HUES6 (cell line): Measurements from ENCODE around the gene TRA2B.
A peak's percentile ranks its signal among the peaks of the same experiment; 100 is the strongest.

Experiments
- H3K27ac ChIP-seq: 2 replicates; pipeline ENCODE4 v1.7.0; 2013; ENCODE audit warnings: low read depth, mild to moderate bottlenecking, low read length, inconsistent platforms
- H3K27me3 ChIP-seq: 2 replicates; pipeline ENCODE4 v1.6.1; 2013; ENCODE audit warnings: low read length; ENCODE audit not compliant: control insufficient read depth, insufficient read depth
- H3K36me3 ChIP-seq: 2 replicates; pipeline ENCODE4 v1.6.1; 2013; ENCODE audit warnings: low read length; ENCODE audit not compliant: control insufficient read depth, insufficient read depth
- H3K4me1 ChIP-seq: 2 replicates; pipeline ENCODE4 v1.6.1; 2013; ENCODE audit warnings: low read length; ENCODE audit not compliant: control insufficient read depth, insufficient read depth
- H3K4me3 ChIP-seq: 2 replicates; pipeline ENCODE4 v1.5.1; 2013; ENCODE audit warnings: low read depth, low read length
- H3K9ac ChIP-seq: one replicate; pipeline ENCODE4 v1.6.1; 2013; ENCODE audit warnings: mild to moderate bottlenecking, low read length
- H3K9me3 ChIP-seq: 2 replicates; pipeline ENCODE4 v1.6.1; 2013; ENCODE audit warnings: low read depth, low read length; ENCODE audit not compliant: control insufficient read depth, insufficient read depth

The TRA2B gene

DNA sequence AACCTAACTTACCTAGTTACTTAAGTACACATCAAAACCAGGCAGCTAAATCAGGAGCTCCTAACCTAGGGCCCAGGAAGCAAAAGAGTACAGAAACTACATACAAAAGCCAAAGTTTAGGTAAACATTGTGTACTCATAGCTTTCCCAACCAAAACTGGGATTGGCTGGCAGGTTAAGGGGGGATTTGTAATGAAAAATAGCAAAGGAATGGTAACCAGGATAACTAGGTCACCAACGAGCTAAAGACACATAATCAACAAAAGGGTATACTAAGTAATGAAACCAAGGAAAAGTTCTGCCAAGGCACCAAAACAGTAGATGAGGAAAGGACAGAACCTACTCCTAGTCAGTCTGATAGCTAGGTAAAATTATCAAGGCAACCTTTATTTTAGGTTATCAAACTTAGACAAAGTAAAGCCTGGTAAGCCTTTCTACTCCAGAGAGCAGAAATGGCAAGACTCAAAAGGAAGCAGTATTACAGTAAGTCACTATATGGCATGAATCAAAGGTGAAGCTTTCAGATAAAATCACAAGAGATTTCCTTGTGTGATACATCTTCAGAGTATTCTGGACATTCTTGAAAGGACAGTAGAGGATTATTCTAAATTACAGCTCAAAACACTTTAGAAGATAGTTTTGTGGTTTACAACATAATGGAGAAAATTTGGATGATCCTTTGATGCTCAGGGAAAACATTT is 10.2 kb downstream of the TRA2B start:
- no peaks in the 10 kb centered on the region for H3K27me3 ChIP-seq
- no peak overlapping the region for H3K9ac ChIP-seq
- peak overlapping the region; percentile 100; the same call in 1 of the 2 replicates for H3K4me3 ChIP-seq
- H3K4me1 ChIP-seq: peaks cover 57% of the 10 kb centered on the region
- no peak overlapping the region for H3K27ac ChIP-seq
- peaks cover 96% of the 10 kb centered on the region for H3K36me3 ChIP-seq
- H3K9me3 ChIP-seq: no peaks in the 10 kb centered on the region

DNA sequence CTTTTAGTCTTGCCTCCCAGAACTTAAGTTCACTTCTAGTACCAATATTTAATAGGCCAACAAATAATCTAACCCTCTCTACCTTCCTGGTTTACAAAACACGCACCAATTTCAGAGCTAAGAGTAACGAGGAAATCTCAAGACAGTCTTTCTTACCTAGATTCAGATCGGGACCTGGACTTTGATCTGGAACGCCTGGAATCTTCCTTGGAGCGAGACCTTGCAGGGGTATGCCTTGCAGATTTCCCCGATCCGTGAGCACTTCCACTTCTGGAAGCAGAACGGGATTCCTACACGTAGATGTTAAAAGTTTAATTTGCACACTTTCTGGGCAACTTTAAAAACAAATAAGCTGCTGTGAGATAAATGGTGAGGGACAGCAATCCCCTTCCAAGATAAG is 11.4 kb downstream of the TRA2B start:
- H3K36me3 ChIP-seq: peaks cover 99% of the 10 kb centered on the region
- H3K4me1 ChIP-seq: peaks cover 47% of the 10 kb centered on the region
- H3K27me3 ChIP-seq: no peaks in the 10 kb centered on the region
- no peak overlapping the region for H3K27ac ChIP-seq
- no peaks in the 10 kb centered on the region for H3K9me3 ChIP-seq
- H3K9ac ChIP-seq: no peak overlapping the region
- no peak overlapping the region for H3K4me3 ChIP-seq

DNA sequence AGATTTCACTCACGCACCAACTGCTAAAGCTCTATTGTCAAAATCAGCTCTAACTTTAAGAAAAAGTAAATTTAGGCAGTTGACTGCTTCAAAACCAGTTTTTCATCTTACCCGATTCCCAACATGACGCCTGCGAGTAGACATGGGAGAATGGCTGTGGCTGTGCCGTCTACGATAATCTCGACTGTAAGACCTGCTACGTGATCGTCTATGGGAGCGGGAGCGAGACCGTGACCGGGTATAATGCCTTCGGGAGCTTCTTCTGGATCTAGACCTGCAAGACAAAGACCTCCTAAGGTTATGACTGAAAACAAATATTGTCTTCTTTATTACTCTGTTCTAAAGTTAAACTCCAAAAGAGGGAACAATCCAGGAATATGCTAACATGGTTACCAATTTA is 12.5 kb downstream of the TRA2B start:
- H3K9me3 ChIP-seq: no peaks in the 10 kb centered on the region
- H3K27ac ChIP-seq: no peak overlapping the region
- no peak overlapping the region for H3K9ac ChIP-seq
- peaks cover 99% of the 10 kb centered on the region for H3K36me3 ChIP-seq
- no peaks in the 10 kb centered on the region for H3K27me3 ChIP-seq
- H3K4me1 ChIP-seq: peaks cover 36% of the 10 kb centered on the region
- no peak overlapping the region for H3K4me3 ChIP-seq

DNA sequence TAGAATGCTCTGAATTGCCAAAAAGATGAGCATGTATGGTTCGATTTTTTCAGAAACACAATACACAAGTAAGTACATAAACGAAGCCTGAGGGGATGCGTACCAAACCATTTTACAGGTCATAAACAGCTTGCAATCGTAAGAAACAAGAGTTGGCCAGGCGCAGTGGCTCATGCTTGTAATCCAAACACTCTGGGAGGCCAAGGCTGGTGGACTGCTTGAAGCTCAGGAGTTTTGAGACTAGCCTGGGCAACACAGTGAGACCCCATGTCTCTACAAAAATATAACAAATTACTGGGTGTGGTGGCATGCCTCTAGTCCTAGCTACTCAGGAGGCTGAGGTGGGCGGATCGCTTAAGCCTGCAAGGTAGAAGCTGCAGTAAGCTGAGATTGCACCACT is 13.4 kb downstream of the TRA2B start:
- H3K27ac ChIP-seq: no peak overlapping the region
- H3K4me3 ChIP-seq: no peak overlapping the region
- H3K4me1 ChIP-seq: peaks cover 26% of the 10 kb centered on the region
- H3K9me3 ChIP-seq: no peaks in the 10 kb centered on the region
- no peaks in the 10 kb centered on the region for H3K27me3 ChIP-seq
- no peak overlapping the region for H3K9ac ChIP-seq
- H3K36me3 ChIP-seq: peaks cover 99% of the 10 kb centered on the region

DNA sequence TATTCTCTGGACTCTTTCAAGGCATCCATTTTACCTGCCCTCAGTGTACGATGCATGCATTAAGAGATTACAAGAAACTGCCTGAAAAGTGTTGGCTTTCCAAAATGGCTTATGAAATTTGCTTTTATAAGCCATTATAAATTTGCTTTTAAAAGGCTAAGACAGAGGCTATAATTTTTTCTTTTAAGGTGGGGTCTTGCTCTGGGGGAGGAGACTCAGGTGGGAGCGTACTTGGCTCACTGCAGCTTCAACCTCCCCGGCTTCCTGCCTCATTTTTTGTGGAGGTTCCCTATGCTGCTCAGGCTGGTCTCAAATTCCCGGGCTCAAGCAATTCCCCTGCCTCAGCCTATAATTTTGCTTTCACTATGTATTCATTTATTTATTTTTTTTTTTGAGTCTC is 17.6 kb downstream of the TRA2B start:
- no peak overlapping the region for H3K27ac ChIP-seq
- H3K9ac ChIP-seq: no peak overlapping the region
- no peak overlapping the region for H3K4me3 ChIP-seq
- no peaks in the 10 kb centered on the region for H3K4me1 ChIP-seq
- H3K36me3 ChIP-seq: peaks cover 100% of the 10 kb centered on the region
- no peaks in the 10 kb centered on the region for H3K27me3 ChIP-seq
- no peaks in the 10 kb centered on the region for H3K9me3 ChIP-seq

DNA sequence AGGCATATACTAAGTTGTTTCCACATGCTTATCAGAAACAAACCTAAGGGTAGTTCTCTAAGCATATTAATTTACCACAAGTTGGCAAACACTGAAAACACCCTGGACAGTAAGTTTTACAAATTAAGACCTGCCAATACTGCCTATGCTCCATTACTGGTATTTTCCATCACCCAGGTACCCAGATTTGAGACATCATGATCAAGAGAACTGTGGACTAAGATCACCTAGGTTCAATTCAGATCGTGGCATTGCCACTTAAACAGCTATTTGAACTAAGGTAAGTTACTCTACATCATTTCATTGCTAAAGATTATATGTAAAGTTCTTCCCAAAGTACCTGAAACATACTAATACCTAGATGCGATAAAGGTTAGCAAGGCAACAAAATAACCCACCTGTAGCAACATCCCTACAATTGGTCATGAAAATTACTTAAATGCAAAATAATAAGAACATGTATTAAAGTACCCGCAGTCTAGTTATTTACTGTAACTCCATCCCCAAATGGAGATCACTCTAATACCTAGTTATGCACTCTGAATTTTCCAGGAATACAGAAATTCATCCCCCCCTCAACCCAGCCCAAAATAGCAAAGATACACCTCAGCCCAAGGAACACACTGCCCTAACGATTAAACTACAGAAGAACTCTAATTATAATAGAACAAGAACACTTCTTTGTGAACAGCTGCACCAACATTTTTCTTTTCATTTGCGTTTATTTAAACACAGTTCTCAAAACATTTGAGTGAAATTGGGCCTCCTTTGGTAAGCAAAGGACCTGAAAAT is 21.6 kb downstream of the TRA2B start:
- Histone ChIP-seq H3K4me3 (no peak overlapping the region), H3K9me3 (no peaks in the 10 kb centered on the region), H3K4me1 (no peaks in the 10 kb centered on the region), H3K9ac (no peak overlapping the region), H3K27me3 (no peaks in the 10 kb centered on the region), H3K36me3 (peaks cover 83% of the 10 kb centered on the region), H3K27ac (no peak overlapping the region)

DNA sequence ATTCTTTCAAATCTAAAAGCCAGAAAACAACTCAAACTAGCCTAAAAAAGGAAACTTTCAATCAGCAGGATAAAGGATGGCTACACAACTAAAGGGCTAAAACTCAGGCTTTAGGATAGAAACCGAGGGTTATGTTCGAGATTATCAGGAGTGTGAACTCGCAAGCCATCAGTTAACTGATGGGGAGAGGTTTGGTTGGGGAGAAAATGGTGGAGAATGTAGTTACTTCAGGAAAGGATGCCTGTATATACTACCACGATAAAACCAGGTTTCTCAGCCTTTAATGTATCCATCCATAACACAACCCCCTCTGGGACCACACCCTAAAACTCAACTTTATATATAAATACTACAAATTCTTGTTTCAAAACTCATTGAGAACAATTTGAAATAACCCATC is 22.2 kb downstream of the TRA2B start:
- Histone ChIP-seq H3K4me1 (no peaks in the 10 kb centered on the region), H3K27ac (no peak overlapping the region), H3K9me3 (no peaks in the 10 kb centered on the region), H3K36me3 (peaks cover 77% of the 10 kb centered on the region), H3K4me3 (no peak overlapping the region), H3K27me3 (no peaks in the 10 kb centered on the region), H3K9ac (no peak overlapping the region)

DNA sequence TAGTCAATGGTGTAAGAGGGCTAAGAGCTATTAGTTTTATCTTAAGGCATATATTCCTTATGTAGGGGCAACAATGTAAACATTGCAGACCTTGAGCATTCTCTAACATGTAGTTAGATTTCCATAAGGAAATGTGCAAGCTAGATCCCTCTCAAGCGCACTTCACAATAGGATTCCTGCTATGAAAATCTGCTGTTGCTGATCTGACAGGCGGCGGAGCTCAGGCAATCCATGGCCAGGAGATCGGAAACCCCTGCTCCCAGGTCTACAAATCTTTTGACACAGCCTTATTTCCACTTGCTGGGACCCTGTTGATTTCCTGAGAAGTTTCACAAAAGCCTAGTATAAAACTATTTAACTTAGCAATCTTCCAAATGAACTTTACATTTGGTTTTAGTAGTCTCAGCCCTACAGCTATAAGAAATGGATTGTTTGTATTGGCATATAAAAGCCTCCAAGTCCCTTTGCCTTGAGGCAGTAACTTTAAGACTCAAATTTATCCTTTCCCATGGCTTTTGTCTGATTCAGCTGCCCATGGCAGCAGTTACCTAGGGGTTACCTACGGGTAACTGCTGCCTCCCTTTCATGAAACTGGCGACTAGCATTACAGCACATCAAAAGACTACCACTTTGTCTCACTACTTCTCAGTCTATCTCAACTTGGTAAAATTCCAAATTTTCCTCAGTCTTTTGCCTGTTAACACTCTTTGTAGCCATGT is 22.7 kb downstream of the TRA2B start:
- Histone ChIP-seq H3K9me3 (no peaks in the 10 kb centered on the region), H3K27ac (no peak overlapping the region), H3K36me3 (peaks cover 71% of the 10 kb centered on the region), H3K27me3 (no peaks in the 10 kb centered on the region), H3K4me1 (no peaks in the 10 kb centered on the region), H3K4me3 (no peak overlapping the region), H3K9ac (no peak overlapping the region)

DNA sequence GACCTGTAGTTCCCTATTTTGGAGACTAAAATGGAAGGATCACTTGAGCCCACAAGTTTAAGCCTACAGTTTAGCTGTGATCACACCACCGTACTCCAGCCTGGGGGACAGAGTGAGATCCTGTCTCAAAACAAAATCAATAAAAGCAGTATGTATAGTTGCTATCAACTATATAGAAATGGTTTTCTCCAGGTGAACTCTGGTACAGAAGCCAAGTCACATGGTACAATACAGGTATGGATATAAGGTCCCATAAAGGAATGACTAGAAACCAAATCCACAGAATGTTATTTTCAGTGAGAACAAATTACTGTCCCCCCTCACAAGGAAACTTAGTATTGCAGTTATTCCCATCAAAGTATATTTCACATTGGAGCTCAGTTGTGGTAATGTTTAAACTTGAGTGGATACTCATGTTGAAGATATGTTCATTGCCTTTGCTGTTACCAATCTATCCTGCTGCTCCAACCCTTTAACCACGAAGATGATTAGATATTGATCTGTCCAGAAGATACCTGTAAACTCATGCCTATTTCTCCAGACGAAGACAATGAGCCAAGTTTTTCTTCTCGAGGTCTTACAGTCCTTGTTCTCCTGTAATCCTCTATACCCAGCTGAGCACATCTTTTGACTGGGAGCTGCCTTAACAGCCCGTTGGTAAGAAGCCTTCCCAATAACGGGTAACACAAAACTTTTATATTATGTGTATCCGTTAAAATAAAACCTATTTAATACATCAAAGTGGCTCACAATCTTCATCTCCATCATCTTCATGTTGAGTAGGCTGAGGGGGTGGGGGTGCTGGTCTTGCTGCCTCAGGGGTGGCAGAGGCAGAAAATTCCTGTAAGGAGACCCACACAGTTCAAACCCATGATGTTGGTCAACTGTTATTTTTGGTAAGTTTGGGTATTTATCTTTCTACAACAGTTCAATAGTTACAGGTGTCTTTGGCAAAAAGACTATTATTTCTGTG is 24.6 kb downstream of the TRA2B start:
- H3K9me3 ChIP-seq: no peaks in the 10 kb centered on the region
- H3K27me3 ChIP-seq: no peaks in the 10 kb centered on the region
- no peak overlapping the region for H3K9ac ChIP-seq
- H3K27ac ChIP-seq: no peak overlapping the region
- peaks cover 53% of the 10 kb centered on the region for H3K36me3 ChIP-seq
- H3K4me1 ChIP-seq: no peaks in the 10 kb centered on the region
- H3K4me3 ChIP-seq: no peak overlapping the region

DNA sequence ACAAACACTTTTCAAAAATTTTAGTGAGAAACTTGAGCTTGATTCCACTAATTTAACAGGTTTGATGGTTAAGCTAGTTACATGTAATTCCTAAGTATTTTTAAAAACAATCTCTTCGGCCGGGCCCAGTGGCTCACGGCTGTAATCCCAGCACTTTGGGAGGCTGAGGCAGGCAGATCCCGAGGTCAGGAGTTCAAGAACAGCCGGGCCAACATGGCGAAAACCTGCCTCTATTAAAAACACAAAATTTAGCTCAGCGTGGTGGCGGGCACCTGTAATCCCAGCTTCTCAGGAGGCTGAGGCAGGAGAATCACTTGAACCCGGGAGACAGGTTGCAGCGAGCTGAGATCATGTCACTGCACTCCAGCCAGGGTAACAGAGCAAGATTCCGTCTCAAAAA is 25.3 kb downstream of the TRA2B start:
- Histone ChIP-seq H3K4me1 (no peaks in the 10 kb centered on the region), H3K9ac (no peak overlapping the region), H3K4me3 (no peak overlapping the region), H3K27ac (no peak overlapping the region), H3K36me3 (peaks cover 46% of the 10 kb centered on the region), H3K27me3 (no peaks in the 10 kb centered on the region), H3K9me3 (no peaks in the 10 kb centered on the region)
